Stomach (tissue), 9 donors: ENCODE measurements around the gene AJM1. TPM values are rescaled to one million over a fixed set of nuclear protein-coding genes. Genes with fewer than 3 reads are reported as not detected.
A peak's percentile ranks its signal among the peaks of the same experiment; 100 is the strongest.

Source experiments
- DNase-seq, 2 donors: peaks; one replicate each; pipeline versions ENCODE4 v3.0.0 to v3.0.0-alpha.2; 2013 to 2019
- H3K27ac ChIP-seq, 5 donors: fragments of 200-600 bp in 4 of 5; sonication (generic) in 4 of 5; one replicate each; pipeline ENCODE4 v1.5.1; 2013 to 2019; ENCODE audit warnings: mild to moderate bottlenecking in 1 of 5, moderate library complexity in 1 of 5
- H3K27me3 ChIP-seq, 3 donors: fragments of 200-600 bp; sonication (generic); one replicate each; pipeline ENCODE4 v1.5.1; 2017 to 2019; ENCODE audit warnings: mixed run types in 1 of 3
- H3K36me3 ChIP-seq, 4 donors: fragments of 200-600 bp; sonication (generic); 1 replicate in 3 of 4; 2 replicates in 1 of 4; pipeline ENCODE4 v1.5.1; 2016 to 2019
- H3K4me1 ChIP-seq, 4 donors: fragments of 200-600 bp; sonication (generic); one replicate each; pipeline ENCODE4 v1.5.1; 2016 to 2019
- H3K4me3 ChIP-seq, 4 donors: fragments of 200-600 bp; sonication (generic) in 3 of 4; one replicate each; pipeline ENCODE4 v1.5.1; 2016 to 2019; ENCODE audit warnings: mild to moderate bottlenecking in 1 of 4
- H3K9me3 ChIP-seq, 4 donors: fragments of 200-600 bp; sonication (generic); one replicate each; pipeline ENCODE4 v1.5.1; 2016 to 2019
- CTCF ChIP-seq, 7 experiments: fragments of 450-650 bp in 4 of 7; fragments of 200-600 bp in 3 of 7; sonication (generic) in 3 of 7; IDR thresholded peaks; one replicate each; pipeline ENCODE4 v1.5.1; 2016 to 2019; ENCODE audit warnings: antibody characterized with exemption in 7 of 7, control low read depth in 2 of 7, mild to moderate bottlenecking in 1 of 7
- EP300 ChIP-seq: sonication (generic); formaldehyde crosslinking; IDR thresholded peaks from one replicate; pipeline ENCODE4 v1.6.1; 2017; ENCODE audit warnings: antibody characterized with exemption
- POLR2A ChIP-seq, 4 donors: fragments of 450-650 bp; IDR thresholded peaks; one replicate each; pipeline ENCODE4 v1.6.1; 2016; ENCODE audit warnings: antibody characterized with exemption in 4 of 4, control low read depth in 2 of 4, mild to moderate bottlenecking in 1 of 4, moderate library complexity in 1 of 4
- POLR2AphosphoS5 ChIP-seq, 3 donors: sonication (generic); formaldehyde crosslinking; IDR thresholded peaks; one replicate each; pipeline ENCODE4 v1.6.1; 2016; ENCODE audit warnings: antibody characterized with exemption in 3 of 3
- WGBS, 5 donors: extraction: QIAGEN DNeasy Blood & Tissue Kit in 3 of 5; methylation state at CpG; one replicate each; pipeline versions ENCODE4 v1.1.5 to v1.1.7; 2013 to 2018; 5-methylcytosine and 5-hydroxymethylcytosine counted together
- intact Hi-C: fragments of 100-400 bp; cut with DNase I; formaldehyde crosslinking; loops from one replicate; pipeline ENCODE4 v1.15.1; 2023; ENCODE audit warnings: low total_unique reads
- polyA plus RNA-seq, 3 donors: library from polyadenylated mRNA; stranded (reverse); fragments of 200-250 nt; gene quantifications; one replicate each; pipeline ENCODE4 v1.2.3, GENCODE V29; 2013
- total RNA-seq, 5 donors: library from RNA; depleted of rRNA; stranded (reverse); fragments of >200 nt; gene quantifications; one replicate each; pipeline versions ENCODE4 v1.1.0 to v1.2.3, GENCODE V29; 2014 to 2016
- donor health status: healthy with polysubstance abuse.
- donor health status: Bipolar disorder and iron deficiency.
- donor health status: healthy.

AJM1 gene
- total and polyA plus RNA-seq, 8 donors: 0.46 to 37.4 (median 2.6) TPM

DNA sequence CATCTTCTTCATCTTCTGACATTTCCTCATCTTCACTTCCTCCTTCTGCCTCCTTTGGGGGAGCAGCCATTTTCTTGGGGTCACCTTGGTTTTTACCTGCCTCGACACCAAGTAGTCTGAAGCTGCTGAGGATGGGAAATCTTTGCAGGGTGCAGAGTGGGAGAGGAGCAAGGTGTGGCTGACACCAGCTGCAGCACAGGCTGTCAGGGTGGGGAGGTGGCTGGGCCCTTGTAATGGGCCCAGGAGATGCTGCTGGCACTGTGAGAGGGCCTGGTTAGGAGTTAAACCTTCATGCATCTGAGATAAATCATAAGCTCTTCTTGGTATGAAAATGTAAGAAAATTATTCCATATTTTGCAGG lies 26.9 kb upstream of the AJM1 start:
- peaks cover under 1 to 26% (median 12%) of the 10 kb centered on the region in 4 donors for H3K4me1 ChIP-seq
- WGBS, 5 donors: 0 to 45% (median 0%) methylated on average over 1 of the region's 1 CpG
- H3K27me3 ChIP-seq: no peaks in the 10 kb centered on the region
- DNase-seq: no peak
- H3K36me3 ChIP-seq: peaks cover 11 to 56% (median 34%) of the 10 kb centered on the region in 4 donors
- intact Hi-C loops: no loop called here
- no peak overlapping the region for H3K27ac ChIP-seq
- H3K4me3 ChIP-seq: no peak overlapping the region
- no peaks in the 10 kb centered on the region for H3K9me3 ChIP-seq
- TF ChIP-seq CTCF (IDR thresholded peaks at IDR 0.05) (no peak), POLR2A (IDR thresholded peaks at IDR 0.05) (no peak), EP300 (no peak), POLR2AphosphoS5 (IDR thresholded peaks at IDR 0.05) (no peak)

GRCh38 chr9:136820971-136821825 lies 21.1 kb upstream of the AJM1 start:
- peaks cover 13 to 16% (median 14%) of the 10 kb centered on the region in 4 donors for H3K4me1 ChIP-seq
- intact Hi-C loops: no loop called here
- no peaks in the 10 kb centered on the region for H3K9me3 ChIP-seq
- DNase-seq: peak in 1 of 2 donors; percentile 70
- no peaks in the 10 kb centered on the region for H3K27me3 ChIP-seq
- TF ChIP-seq POLR2AphosphoS5 (IDR thresholded peaks at IDR 0.05) (no peak), EP300 (no peak), CTCF (IDR thresholded peaks at IDR 0.05) (no peak), POLR2A (IDR thresholded peaks at IDR 0.05) (no peak)
- 32 to 40% (median 35%) methylated on average over 33 to 83 of the region's 83 CpGs for WGBS, 5 donors
- H3K36me3 ChIP-seq: peaks cover 27 to 42% (median 39%) of the 10 kb centered on the region in 4 donors
- H3K4me3 ChIP-seq: peak overlapping the region; percentile 33 to 41 (median 36)
- peak overlapping the region in 1 of 5 donors; percentile 46 for H3K27ac ChIP-seq

- Histone ChIP-seq H3K4me1 (peaks cover 13 to 16% (median 14%) of the 10 kb centered on the region in 4 donors), H3K36me3 (peaks cover 35 to 48% (median 45%) of the 10 kb centered on the region in 4 donors), H3K9me3 (no peaks in the 10 kb centered on the region), H3K27me3 (no peaks in the 10 kb centered on the region), H3K27ac (peak overlapping the region in 1 of 5 donors; percentile 46), H3K4me3 (peak overlapping the region; percentile 33 to 41 (median 36))
- no peak for TF ChIP-seq POLR2A (IDR thresholded peaks at IDR 0.05)
- TF ChIP-seq CTCF (IDR thresholded peaks at IDR 0.05): no peak
- TF ChIP-seq POLR2AphosphoS5 (IDR thresholded peaks at IDR 0.05): no peak
- no peak for TF ChIP-seq EP300
- 74 to 82% (median 76%) methylated on average over 30 to 42 of the region's 42 CpGs for WGBS, 5 donors
- intact Hi-C loops: no loop called here
- no peak for DNase-seq
Measured at GRCh38 chr9:136821826-136822544, 20.3 kb upstream of the AJM1 start.

GRCh38 chr9:136823136-136824046 lies 18.9 kb upstream of the AJM1 start:
- Histone ChIP-seq H3K27ac (no peak overlapping the region), H3K9me3 (no peaks in the 10 kb centered on the region), H3K4me3 (no peak overlapping the region), H3K4me1 (peaks cover 13 to 16% (median 14%) of the 10 kb centered on the region in 4 donors), H3K27me3 (no peaks in the 10 kb centered on the region), H3K36me3 (peaks cover 40 to 55% (median 52%) of the 10 kb centered on the region in 4 donors)
- no peak for TF ChIP-seq EP300
- TF ChIP-seq POLR2AphosphoS5 (IDR thresholded peaks at IDR 0.05): no peak
- no peak for TF ChIP-seq CTCF (IDR thresholded peaks at IDR 0.05)
- TF ChIP-seq POLR2A (IDR thresholded peaks at IDR 0.05): no peak
- intact Hi-C loops: no loop called here
- WGBS, 5 donors: 86 to 92% (median 88%) methylated on average over 25 to 30 of the region's 30 CpGs
- DNase-seq: no peak
